Raji (cell line): Measurements from ENCODE around the gene PEX11B.

ENCODE experiments used
- POLR2A ChIP-seq: IDR thresholded peaks from 2 replicates; pipeline ENCODE4 v1.6.1; 2011; ENCODE audit warnings: low read depth, low read length, control low read depth; ENCODE audit not compliant: insufficient read depth

Gene PEX11B

GRCh38 chr1:145863282-145864018 is 55.1 kb downstream of the PEX11B start:
- no peak for TF ChIP-seq POLR2A
